HPDE6-E6E7 (cell line): ENCODE data around the gene C1D.

Experiments
- DNase-seq: peaks from one replicate; pipeline ENCODE4 v3.0.0; 2011; ENCODE audit warnings: missing footprints; ENCODE audit errors: extremely low spot score

C1D gene

GRCh38 chr2:68057658-68058396 is 5.0 kb downstream of the C1D start:
- no peak for DNase-seq

GRCh38 chr2:68052717-68053422 is 9.9 kb downstream of the C1D start:
- no peak for DNase-seq

- no peak for DNase-seq
Measured at GRCh38 chr2:68050353-68050752, 12.5 kb downstream of the C1D start.

GRCh38 chr2:68046642-68047240 is 16.1 kb downstream of the C1D start:
- DNase-seq = no peak

GRCh38 chr2:68046224-68046623 is 16.6 kb downstream of the C1D start:
- no peak for DNase-seq

- no peak for DNase-seq
Measured at GRCh38 chr2:68045342-68045741, 17.5 kb downstream of the C1D start.

- peak; percentile 29 for DNase-seq
Measured at GRCh38 chr2:68044099-68044498, 18.7 kb downstream of the C1D start.

- DNase-seq = no peak
Measured at GRCh38 chr2:68043695-68044094, 19.1 kb downstream of the C1D start.

GRCh38 chr2:68043032-68043431 is 19.8 kb downstream of the C1D start:
- DNase-seq = no peak

GRCh38 chr2:68041704-68042245 is 21.0 kb downstream of the C1D start:
- no peak for DNase-seq

- no peak for DNase-seq
Measured at GRCh38 chr2:68040078-68040477, 22.7 kb downstream of the C1D start.

GRCh38 chr2:68039317-68039716 is 23.5 kb downstream of the C1D start:
- no peak for DNase-seq

GRCh38 chr2:68032702-68033101 is 30.1 kb downstream of the C1D start:
- no peak for DNase-seq

GRCh38 chr2:68031542-68032160 is 31.2 kb downstream of the C1D start:
- peak; percentile 22 for DNase-seq

GRCh38 chr2:68031043-68031442 is 31.8 kb downstream of the C1D start:
- no peak for DNase-seq

- DNase-seq = no peak
Measured at GRCh38 chr2:68030529-68030928, 32.3 kb downstream of the C1D start.

GRCh38 chr2:68027959-68028358 is 34.8 kb downstream of the C1D start:
- no peak for DNase-seq

- no peak for DNase-seq
Measured at GRCh38 chr2:68024450-68024849, 38.4 kb downstream of the C1D start.

- no peak for DNase-seq
Measured at GRCh38 chr2:68023904-68024303, 38.9 kb downstream of the C1D start.

GRCh38 chr2:68018727-68019126 is 44.1 kb downstream of the C1D start:
- DNase-seq = no peak

- DNase-seq = no peak
Measured at GRCh38 chr2:68009526-68009925, 53.3 kb downstream of the C1D start.

GRCh38 chr2:68000170-68000825 is 62.5 kb downstream of the C1D start:
- no peak for DNase-seq
